NCI-H146 treated with DMSO at 0.1 percent for 48 hours (cell line): Measurements from ENCODE around the gene KRT23.

Source experiments
- DNase-seq: peaks from one replicate; lab custom pipeline; 2025; ENCODE audit not compliant: unreplicated experiment; lab: John Stamatoyannopoulos, UW

The KRT23 gene

DNA sequence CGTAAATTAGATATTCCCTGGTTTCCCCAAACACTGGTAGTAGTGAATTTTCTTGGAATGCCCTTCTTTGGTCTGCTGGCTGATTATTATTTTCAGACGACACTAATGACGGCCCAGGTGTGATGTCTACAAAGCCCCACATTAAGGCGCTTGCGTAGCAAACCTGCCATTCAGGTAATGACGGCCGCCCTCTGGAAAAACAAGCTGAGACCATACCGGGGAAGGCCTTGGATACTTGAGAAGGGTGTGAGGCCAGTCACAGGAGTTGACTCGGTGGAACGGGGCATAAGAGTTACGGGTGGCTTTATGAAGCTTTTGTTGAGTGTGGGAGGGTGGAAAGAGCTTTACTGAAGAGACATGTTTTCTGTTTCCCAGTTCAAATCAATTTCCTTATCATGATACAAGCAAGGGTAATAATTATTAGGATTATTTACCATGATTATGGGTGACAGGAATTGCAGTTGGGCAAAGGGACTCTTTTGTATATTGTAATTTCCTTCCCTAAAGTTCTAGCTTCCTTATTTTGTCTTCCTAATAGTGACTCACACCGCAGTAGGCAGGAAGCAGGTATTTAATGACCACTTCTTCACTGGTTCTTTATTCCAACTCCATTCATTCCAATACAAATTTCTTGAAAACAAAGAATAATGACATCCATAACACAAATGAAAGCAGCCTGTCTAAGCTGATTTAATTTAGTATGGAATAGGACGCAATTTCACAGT is 24.8 kb downstream of the KRT23 start:
- no peak for DNase-seq

DNA sequence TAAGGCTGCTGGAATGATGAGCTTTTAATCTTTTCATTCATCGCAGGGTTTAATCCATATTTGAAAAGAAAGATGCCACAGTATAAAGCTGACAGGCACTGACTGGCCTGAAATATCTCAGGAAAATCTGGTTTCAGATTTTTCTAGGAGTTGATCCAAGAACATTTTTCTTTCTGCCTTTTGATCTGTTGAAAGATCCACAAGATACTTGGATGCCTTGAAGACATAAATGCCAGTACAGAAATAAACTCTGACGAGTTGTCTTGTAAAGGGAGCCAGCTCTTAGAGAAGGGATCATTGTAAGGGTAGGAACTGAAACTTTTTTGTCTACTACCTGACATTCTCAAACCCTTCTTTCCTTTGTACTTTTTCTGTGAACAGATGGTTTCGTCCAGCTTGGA is 27.0 kb downstream of the KRT23 start:
- DNase-seq, result no peak

DNA sequence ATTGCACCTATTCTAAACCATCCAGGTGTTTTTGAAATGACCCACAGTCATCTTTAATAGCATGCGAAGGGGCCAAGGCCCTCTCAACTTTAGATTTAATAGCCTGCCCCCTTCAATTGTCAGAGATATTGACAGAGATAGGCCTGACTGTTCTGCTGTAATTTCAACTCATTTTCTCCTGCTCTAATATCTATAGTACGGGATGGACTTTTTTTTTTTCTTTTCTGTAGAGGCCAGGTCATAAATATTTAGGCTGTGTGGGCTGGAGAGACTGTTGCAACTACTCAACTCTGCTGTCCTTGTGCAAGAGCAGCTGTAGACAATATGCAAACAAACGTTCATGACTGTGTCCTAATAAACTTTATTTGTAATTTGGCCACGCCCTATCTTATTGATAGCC is 27.7 kb downstream of the KRT23 start:
- peak; percentile 20 for DNase-seq

GRCh38 chr17:40909351-40909750 is 28.1 kb downstream of the KRT23 start:
- peak; percentile 74 for DNase-seq

DNA sequence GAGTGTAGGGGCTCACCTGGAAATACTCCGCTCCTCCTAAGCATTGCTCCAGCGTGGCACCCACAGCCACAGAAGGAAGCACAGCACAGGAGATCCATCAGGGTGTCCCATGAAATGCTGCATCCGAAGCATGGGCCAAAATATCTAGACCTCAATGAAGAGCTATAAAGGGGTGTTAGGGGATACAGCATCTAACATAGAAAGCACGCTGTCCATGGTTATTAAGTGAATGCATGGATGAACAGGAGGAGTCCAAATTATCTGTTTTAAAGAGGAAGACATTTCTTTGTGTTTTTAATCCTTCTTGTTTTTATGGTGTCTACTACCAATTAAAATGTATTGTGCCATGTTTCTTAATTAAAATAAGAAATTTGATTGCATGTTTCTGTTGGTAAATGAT is 30.8 kb downstream of the KRT23 start:
- DNase-seq, result no peak

- no peak for DNase-seq
Observed at GRCh38 chr17:40905370-40905769, 32.1 kb downstream of the KRT23 start.

GRCh38 chr17:40903129-40903847 is 34.2 kb downstream of the KRT23 start:
- DNase-seq, result no peak

- no peak for DNase-seq
Observed at GRCh38 chr17:40902498-40902897, 34.9 kb downstream of the KRT23 start.

- DNase-seq, result peak; percentile 43
Observed at GRCh38 chr17:40901981-40902474, 35.4 kb downstream of the KRT23 start.

DNA sequence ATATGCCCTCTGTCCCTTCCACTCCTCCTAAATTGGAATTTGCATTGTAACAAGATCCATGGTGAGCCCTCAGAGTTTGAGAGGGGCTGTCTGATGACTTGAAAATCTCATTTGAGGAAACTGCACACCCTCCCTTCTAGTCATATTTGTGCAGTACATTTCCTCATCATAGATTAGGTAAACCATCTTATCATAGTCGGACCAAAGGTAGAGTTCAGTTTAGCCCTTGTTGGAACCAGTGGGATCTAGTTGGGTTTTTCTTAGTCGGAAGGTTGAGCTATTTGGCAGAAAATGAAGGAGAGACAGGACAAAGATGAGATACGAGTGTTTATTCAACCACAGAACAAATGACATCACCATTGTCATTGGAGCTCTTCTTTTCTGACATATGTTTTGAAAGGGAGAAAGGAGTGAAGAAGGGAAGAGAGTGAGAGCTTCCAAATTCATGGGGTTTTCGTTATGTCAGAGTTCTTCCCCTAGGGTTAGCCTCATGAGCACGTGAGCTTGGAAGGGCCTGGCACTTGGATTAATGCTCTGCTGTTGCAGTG is 36.6 kb downstream of the KRT23 start:
- DNase-seq, result no peak

DNA sequence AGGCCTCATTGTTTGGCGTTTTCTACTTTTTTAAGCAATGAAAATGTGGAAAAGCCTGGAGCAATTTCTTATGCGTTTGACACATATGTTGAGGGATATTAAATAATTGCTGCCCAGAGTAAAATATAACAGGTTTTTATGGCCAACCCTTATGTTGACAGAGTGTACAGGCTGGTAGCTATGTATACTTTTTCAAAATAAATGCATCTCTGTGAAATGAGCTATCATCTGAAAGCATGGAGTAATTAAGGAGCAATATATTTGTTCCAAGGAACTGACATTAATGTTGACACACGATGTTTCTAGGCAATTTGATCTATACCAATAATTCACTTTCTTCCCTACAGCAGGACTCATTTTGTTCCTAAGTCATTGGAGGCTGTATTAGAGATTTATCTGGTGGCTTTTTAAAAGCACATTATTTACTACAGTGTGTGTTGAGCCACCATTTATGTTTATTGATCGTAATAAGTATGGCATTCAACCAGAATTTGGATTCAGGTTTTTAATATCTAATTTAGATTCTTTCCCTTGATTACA is 40.5 kb downstream of the KRT23 start:
- no peak for DNase-seq

GRCh38 chr17:40895106-40895730 is 42.2 kb downstream of the KRT23 start:
- no peak for DNase-seq

- no peak for DNase-seq
Observed at GRCh38 chr17:40888196-40888720, 49.2 kb downstream of the KRT23 start.

- no peak for DNase-seq
Observed at GRCh38 chr17:40886090-40886489, 51.4 kb downstream of the KRT23 start.

DNA sequence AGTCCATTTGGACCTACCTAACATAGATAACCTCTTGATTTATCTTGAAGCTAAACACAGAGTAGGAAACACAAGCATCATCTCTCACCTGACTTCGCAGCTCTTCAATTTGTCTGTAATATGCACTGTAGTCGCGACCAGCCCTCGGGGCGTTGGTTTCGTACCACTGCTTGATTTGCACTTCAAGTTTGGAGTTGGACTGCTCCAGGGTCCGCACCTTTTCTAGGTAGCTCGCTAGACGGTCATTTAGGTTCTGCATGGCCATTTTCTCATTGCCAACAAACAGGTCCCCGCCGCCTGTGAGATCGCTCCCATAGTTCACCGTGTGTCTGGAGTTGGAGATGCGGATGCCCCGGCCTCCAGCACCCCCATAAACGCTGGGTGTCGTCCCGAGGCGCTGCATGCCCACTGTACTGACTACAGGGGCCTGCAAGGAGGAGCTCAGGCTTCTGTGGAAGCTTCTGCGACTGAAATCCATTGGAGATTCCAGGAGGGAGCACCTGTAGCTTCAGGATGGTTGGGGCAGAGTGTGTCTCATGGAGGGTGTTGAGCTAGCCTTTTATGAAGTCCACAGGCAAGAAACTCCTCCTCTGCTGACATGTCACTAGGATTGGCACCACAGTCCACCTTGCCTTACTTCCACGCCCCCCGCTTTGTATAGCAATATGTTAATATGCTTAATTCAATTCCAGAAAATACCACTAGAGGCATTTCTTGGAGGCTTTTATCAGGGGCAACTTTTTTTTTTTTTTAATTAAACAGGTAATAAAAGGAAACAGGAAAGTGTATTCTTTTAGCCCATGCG is 52.5 kb downstream of the KRT23 start, which contains the start of gene KRT20:
TSS of gene KRT20 (minus strand) at position 535 of the 805 bp plus-strand sequence. CDS start at position 478, 57 bp downstream.
- DNase-seq, result no peak

DNA sequence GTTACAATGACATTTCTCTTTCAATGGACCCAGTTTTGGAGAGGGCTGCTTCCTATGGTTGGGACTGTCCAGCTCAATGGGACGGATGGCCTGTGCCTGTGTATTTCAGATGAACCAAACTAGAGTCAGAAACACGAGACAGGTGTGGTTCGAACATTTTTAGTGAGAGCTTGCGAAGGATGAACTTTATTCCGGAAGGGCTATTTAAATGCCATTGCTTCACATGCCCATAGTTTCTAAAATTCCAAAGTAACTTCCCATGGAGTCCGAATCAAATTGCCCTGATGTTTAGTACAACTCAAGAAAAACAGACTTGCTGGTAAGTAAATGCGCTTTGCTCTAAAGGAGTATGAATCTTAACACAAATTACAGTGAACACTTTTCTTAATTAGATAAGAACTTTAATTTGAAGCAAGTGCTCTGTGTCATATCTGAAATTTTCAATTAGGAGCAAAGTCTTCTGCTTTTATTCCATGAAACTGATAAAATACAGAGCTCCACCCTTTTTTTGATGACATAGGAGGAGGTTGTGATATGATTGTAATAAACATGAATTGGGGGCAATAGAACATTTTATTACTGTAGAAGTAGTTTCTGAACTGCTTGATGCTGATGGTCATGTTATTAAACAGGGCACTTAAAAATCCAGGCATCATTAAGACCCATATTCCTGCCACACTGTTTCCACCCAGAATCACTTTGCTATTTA is 53.7 kb downstream of the KRT23 start:
- no peak for DNase-seq

DNA sequence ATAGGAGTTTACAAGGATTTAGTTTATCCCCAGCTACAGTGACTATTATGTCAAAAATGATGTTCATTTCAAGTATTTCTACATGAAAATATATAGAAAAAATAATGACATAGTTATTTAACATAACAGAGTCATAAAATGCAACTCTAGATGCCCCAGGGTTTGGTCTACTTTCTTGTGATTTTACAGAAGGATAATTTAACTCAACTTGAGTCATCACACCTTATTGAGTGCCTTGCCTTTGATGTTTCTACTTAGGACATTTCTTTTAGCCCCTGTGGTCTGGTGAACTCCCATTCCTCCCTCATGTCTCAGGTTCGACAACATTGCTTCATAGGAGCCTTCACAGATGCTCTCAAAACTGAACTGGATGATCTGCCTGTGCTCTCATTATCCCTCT is 54.4 kb downstream of the KRT23 start:
- no peak for DNase-seq

GRCh38 chr17:40879026-40879425 is 58.4 kb downstream of the KRT23 start:
- DNase-seq, result no peak

DNA sequence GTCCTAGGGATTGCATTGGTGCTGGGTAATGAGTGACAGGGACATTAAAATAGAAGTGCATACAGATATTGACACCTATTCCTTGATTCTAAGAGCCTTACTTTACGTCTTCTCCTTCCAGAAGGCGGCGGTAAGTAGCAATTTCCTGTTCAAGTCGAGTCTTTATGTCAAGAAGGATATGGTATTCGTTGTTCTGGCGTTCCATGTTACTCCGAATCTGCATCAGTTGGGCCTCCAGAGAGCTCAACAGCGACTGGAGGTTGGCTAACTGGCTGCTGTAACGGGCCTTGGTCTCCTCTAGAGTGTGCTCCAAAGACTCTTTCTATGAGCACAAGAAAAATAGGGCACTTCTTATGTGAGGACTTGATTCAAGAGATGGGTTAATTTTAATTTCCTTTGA is 59.4 kb downstream of the KRT23 start:
- no peak for DNase-seq

- no peak for DNase-seq
Observed at GRCh38 chr17:40873801-40874200, 63.6 kb downstream of the KRT23 start.
